HEK293 (cell line): ENCODE results near the gene MRPL51.

Source experiments
- BCL11A ChIP-seq: fragments of 450-650 bp; formaldehyde crosslinking; IDR thresholded peaks from 2 replicates; pipeline ENCODE4 v1.5.1; 2016; ENCODE audit warnings: low read depth, missing biosample characterization, missing genetic modification characterization
- BCL11B ChIP-seq: fragments of 450-650 bp; formaldehyde crosslinking; IDR thresholded peaks from 2 replicates; pipeline ENCODE4 v1.5.1; 2016; ENCODE audit warnings: low read depth, missing biosample characterization, missing genetic modification characterization
- INSM2 ChIP-seq: fragments of 450-650 bp; formaldehyde crosslinking; IDR thresholded peaks from 2 replicates; pipeline ENCODE4 v1.5.1; 2016; ENCODE audit warnings: missing biosample characterization, missing genetic modification characterization
- MZF1 ChIP-seq: fragments of 450-650 bp; formaldehyde crosslinking; IDR thresholded peaks from 2 replicates; pipeline ENCODE4 v1.5.1; 2017; ENCODE audit warnings: missing biosample characterization, missing genetic modification characterization, borderline replicate concordance
- OVOL3 ChIP-seq: fragments of 450-650 bp; formaldehyde crosslinking; IDR thresholded peaks from 2 replicates; pipeline ENCODE4 v1.5.1; 2016; ENCODE audit warnings: missing biosample characterization, missing genetic modification characterization
- PRDM1 ChIP-seq: fragments of 450-650 bp; formaldehyde crosslinking; IDR thresholded peaks from 2 replicates; pipeline ENCODE4; 2016; ENCODE audit warnings: missing biosample characterization, missing genetic modification characterization
- PRDM6 ChIP-seq: fragments of 450-650 bp; formaldehyde crosslinking; IDR thresholded peaks from 2 replicates; pipeline ENCODE4 v1.5.1; 2017; ENCODE audit warnings: missing biosample characterization, missing genetic modification characterization
- ZBTB21 ChIP-seq: fragments of 450-650 bp; formaldehyde crosslinking; IDR thresholded peaks from 2 replicates; pipeline ENCODE4 v1.5.1; 2017; ENCODE audit warnings: missing biosample characterization, missing genetic modification characterization
- ZFHX2 ChIP-seq: fragments of 450-650 bp; formaldehyde crosslinking; conservative IDR thresholded peaks from 2 replicates; pipeline ENCODE4 v1.5.1; 2016; ENCODE audit warnings: missing biosample characterization, missing genetic modification characterization
- ZFP69B ChIP-seq: fragments of 450-650 bp; formaldehyde crosslinking; IDR thresholded peaks from 2 replicates; pipeline ENCODE4 v1.5.1; 2016; ENCODE audit warnings: missing biosample characterization, missing genetic modification characterization
- ZNF146 ChIP-seq: fragments of 450-650 bp; formaldehyde crosslinking; IDR thresholded peaks from 2 replicates; pipeline ENCODE4 v1.5.1; 2016; ENCODE audit warnings: missing biosample characterization, missing genetic modification characterization
- ZNF2 ChIP-seq: fragments of 450-650 bp; formaldehyde crosslinking; IDR thresholded peaks from 2 replicates; pipeline ENCODE4 v1.5.1; 2016; ENCODE audit warnings: missing biosample characterization, missing genetic modification characterization
- ZNF350 ChIP-seq: fragments of 450-650 bp; formaldehyde crosslinking; IDR thresholded peaks from 2 replicates; pipeline ENCODE4 v1.5.0; 2017; ENCODE audit warnings: missing biosample characterization, mild to moderate bottlenecking, missing genetic modification characterization
- ZNF398 ChIP-seq: fragments of 450-650 bp; formaldehyde crosslinking; IDR thresholded peaks from 2 replicates; pipeline ENCODE4 v1.5.1; 2017; ENCODE audit warnings: missing biosample characterization, missing genetic modification characterization
- ZNF501 ChIP-seq: fragments of 450-650 bp; formaldehyde crosslinking; IDR thresholded peaks from 2 replicates; pipeline ENCODE4 v1.5.1; 2016; ENCODE audit warnings: missing biosample characterization, missing genetic modification characterization
- ZNF514 ChIP-seq: fragments of 450-650 bp; formaldehyde crosslinking; IDR thresholded peaks from 2 replicates; pipeline ENCODE4 v1.5.1; 2016; ENCODE audit warnings: missing biosample characterization, missing genetic modification characterization
- ZNF548 ChIP-seq: fragments of 450-650 bp; formaldehyde crosslinking; IDR thresholded peaks from 2 replicates; pipeline ENCODE4 v1.5.1; 2016; ENCODE audit warnings: missing biosample characterization, missing genetic modification characterization
- ZNF561 ChIP-seq: fragments of 450-650 bp; IDR thresholded peaks from 2 replicates; pipeline ENCODE4 v1.5.1; 2018; ENCODE audit warnings: missing biosample characterization, missing genetic modification characterization, borderline replicate concordance
- ZNF623 ChIP-seq: fragments of 450-650 bp; formaldehyde crosslinking; IDR thresholded peaks from 2 replicates; pipeline ENCODE4 v1.5.1; 2016; ENCODE audit warnings: missing biosample characterization, missing genetic modification characterization
- ZSCAN30 ChIP-seq: fragments of 450-650 bp; IDR thresholded peaks from 2 replicates; pipeline ENCODE4 v1.5.1; 2018; ENCODE audit warnings: missing biosample characterization, mild to moderate bottlenecking, missing genetic modification characterization, moderate library complexity
- TF ChIP-seq, protein P1 (sequence below): fragments of 450-650 bp; formaldehyde crosslinking; IDR thresholded peaks from 2 replicates; pipeline ENCODE4 v1.5.1; 2016; ENCODE audit warnings: missing biosample characterization, missing genetic modification characterization
- TF ChIP-seq, protein P2 (sequence below): fragments of 450-650 bp; formaldehyde crosslinking; IDR thresholded peaks from 2 replicates; pipeline ENCODE4 v1.5.1; 2016; ENCODE audit warnings: missing biosample characterization, missing genetic modification characterization
- TF ChIP-seq, protein P3 (sequence below): fragments of 450-650 bp; formaldehyde crosslinking; IDR thresholded peaks from 2 replicates; pipeline ENCODE4 v1.5.1; 2016; ENCODE audit warnings: missing biosample characterization, missing genetic modification characterization
- TF ChIP-seq, protein P4 (sequence below): fragments of 450-650 bp; formaldehyde crosslinking; IDR thresholded peaks from 2 replicates; pipeline ENCODE4 v1.5.1; 2016; ENCODE audit warnings: missing biosample characterization, missing genetic modification characterization

The MRPL51 gene

DNA sequence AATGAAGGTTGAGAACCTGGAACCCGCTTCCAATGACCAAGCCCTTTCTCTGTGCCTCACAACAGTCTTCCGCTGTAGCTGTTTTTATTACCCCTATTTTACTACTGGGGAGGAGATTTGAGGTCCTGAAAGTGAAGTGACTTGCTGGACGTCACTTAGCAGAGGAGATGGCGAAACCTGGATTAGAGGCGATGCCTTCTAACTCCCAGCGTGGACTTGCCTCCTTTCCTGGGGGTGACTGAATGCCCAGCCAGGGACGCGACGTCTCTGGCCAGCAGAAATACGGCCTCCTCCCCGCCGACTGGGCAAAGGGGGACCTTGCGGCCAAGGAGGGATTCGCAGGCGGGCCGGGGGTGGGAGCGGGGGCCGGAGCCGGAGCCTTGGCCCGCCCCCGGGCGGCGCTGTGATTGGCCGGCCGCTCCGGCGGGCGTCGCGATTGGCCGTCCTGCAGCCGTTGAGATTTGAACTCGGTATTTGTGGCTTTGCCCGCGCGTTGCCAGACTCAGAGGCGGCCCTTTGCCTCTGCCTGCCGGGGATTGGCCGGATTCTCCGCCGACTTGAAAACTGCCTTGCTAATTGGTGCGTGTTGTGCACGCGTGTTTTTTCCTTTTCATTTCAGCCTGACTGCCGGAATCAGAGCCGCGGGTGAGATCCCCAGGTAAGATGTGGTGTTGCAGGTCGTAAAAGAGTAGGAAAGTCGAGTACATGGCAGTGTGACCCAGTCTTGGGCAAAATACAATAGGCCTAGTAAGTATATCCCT is 615 bp upstream of the MRPL51 start, which contains the start of gene NCAPD2 (continued):
- peak; percentile 71 for TF ChIP-seq ZNF501 (tag by site-specific recombination)
- TF ChIP-seq, protein P1, sequence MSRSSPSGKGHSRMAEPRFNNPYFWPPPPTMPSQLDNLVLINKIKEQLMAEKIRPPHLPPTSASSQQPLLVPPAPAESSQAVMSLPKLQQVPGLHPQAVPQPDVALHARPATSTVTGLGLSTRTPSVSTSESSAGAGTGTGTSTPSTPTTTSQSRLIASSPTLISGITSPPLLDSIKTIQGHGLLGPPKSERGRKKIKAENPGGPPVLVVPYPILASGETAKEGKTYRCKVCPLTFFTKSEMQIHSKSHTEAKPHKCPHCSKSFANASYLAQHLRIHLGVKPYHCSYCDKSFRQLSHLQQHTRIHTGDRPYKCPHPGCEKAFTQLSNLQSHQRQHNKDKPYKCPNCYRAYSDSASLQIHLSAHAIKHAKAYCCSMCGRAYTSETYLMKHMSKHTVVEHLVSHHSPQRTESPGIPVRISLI, result peak; percentile 73
- no peak for TF ChIP-seq ZNF514 (tag by site-specific recombination)
- peak; percentile 15; the same call in 1 of the 2 replicates for TF ChIP-seq ZFP69B
- TF ChIP-seq, protein P2, sequence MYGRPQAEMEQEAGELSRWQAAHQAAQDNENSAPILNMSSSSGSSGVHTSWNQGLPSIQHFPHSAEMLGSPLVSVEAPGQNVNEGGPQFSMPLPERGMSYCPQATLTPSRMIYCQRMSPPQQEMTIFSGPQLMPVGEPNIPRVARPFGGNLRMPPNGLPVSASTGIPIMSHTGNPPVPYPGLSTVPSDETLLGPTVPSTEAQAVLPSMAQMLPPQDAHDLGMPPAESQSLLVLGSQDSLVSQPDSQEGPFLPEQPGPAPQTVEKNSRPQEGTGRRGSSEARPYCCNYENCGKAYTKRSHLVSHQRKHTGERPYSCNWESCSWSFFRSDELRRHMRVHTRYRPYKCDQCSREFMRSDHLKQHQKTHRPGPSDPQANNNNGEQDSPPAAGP (tag by site-specific recombination), result peak; percentile 18; the same call in 1 of the 2 replicates
- peak; percentile 89 for TF ChIP-seq ZFHX2 (tag by site-specific recombination)
- TF ChIP-seq BCL11A (tag by site-specific recombination), result peak; percentile 97
- no peak for TF ChIP-seq INSM2 (tag by site-specific recombination)
- TF ChIP-seq ZNF398 (tag by site-specific recombination), result peak; percentile 35; the same call in 1 of the 2 replicates
- peak; percentile 13 for TF ChIP-seq ZNF2 (tag by site-specific recombination)
- TF ChIP-seq BCL11B (tag by site-specific recombination), result peak; percentile 99
- peak; percentile 11; the same call in 1 of the 2 replicates for TF ChIP-seq ZNF623
- TF ChIP-seq OVOL3 (tag by site-specific recombination), result peak; percentile 30; the same call in 1 of the 2 replicates
- TF ChIP-seq ZNF548 (tag by site-specific recombination), result no peak
- no peak for TF ChIP-seq ZNF350 (tag by site-specific recombination)
- TF ChIP-seq, protein P3, sequence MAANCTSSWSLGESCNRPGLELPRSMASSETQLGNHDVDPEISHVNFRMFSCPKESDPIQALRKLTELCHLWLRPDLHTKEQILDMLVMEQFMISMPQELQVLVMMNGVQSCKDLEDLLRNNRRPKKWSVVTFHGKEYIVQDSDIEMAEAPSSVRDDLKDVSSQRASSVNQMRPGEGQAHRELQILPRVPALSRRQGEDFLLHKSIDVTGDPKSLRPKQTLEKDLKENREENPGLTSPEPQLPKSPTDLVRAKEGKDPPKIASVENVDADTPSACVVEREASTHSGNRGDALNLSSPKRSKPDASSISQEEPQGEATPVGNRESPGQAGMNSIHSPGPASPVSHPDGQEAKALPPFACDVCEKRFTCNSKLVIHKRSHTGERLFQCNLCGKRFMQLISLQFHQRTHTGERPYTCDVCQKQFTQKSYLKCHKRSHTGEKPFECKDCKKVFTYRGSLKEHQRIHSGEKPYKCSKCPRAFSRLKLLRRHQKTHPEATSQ (tag by site-specific recombination), result no peak
- TF ChIP-seq ZNF561 (tag by site-specific recombination), result 0 out of 2 replicates have a peak, but pooled peaks have one; percentile 32
- TF ChIP-seq, protein P4, sequence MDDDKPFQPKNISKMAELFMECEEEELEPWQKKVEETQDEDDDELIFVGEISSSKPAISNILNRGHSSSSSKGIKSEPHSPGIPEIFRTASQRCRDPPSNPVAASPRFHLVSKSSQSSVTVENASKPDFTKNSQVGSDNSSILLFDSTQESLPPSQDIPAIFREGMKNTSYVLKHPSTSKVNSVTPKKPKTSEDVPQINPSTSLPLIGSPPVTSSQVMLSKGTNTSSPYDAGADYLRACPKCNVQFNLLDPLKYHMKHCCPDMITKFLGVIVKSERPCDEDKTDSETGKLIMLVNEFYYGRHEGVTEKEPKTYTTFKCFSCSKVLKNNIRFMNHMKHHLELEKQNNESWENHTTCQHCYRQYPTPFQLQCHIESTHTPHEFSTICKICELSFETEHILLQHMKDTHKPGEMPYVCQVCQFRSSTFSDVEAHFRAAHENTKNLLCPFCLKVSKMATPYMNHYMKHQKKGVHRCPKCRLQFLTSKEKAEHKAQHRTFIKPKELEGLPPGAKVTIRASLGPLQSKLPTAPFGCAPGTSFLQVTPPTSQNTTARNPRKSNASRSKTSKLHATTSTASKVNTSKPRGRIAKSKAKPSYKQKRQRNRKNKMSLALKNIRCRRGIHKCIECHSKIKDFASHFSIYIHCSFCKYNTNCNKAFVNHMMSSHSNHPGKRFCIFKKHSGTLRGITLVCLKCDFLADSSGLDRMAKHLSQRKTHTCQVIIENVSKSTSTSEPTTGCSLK (tag by site-specific recombination), result no peak
- TF ChIP-seq MZF1 (tag by site-specific recombination), result peak; percentile 100
- no peak for TF ChIP-seq PRDM6 (tag by site-specific recombination)
- TF ChIP-seq ZBTB21 (tag by site-specific recombination), result peak; percentile 42
- TF ChIP-seq PRDM1, result peak; percentile 91
- peak; percentile 17; the same call in 1 of the 2 replicates for TF ChIP-seq ZNF146 (tag by site-specific recombination)
- 0 out of 2 replicates have a peak, but pooled peaks have one; percentile 29 for TF ChIP-seq ZSCAN30 (tag by site-specific recombination)
